A549 treated with AZD2906 at 1 μM for 4 hours (cell line): ENCODE data around the gene TARBP1. TPM values are rescaled to one million over a fixed set of nuclear protein-coding genes. Genes with fewer than 3 reads are reported as not detected.

Source experiments
- total RNA-seq: library from RNA; stranded (reverse); fragments of 200-300 nt; extraction: Qiagen RNA extraction; gene quantifications from 5 replicates; pipeline ENCODE4 v1.2.3, GENCODE V29; 2022

Gene TARBP1, protein sequence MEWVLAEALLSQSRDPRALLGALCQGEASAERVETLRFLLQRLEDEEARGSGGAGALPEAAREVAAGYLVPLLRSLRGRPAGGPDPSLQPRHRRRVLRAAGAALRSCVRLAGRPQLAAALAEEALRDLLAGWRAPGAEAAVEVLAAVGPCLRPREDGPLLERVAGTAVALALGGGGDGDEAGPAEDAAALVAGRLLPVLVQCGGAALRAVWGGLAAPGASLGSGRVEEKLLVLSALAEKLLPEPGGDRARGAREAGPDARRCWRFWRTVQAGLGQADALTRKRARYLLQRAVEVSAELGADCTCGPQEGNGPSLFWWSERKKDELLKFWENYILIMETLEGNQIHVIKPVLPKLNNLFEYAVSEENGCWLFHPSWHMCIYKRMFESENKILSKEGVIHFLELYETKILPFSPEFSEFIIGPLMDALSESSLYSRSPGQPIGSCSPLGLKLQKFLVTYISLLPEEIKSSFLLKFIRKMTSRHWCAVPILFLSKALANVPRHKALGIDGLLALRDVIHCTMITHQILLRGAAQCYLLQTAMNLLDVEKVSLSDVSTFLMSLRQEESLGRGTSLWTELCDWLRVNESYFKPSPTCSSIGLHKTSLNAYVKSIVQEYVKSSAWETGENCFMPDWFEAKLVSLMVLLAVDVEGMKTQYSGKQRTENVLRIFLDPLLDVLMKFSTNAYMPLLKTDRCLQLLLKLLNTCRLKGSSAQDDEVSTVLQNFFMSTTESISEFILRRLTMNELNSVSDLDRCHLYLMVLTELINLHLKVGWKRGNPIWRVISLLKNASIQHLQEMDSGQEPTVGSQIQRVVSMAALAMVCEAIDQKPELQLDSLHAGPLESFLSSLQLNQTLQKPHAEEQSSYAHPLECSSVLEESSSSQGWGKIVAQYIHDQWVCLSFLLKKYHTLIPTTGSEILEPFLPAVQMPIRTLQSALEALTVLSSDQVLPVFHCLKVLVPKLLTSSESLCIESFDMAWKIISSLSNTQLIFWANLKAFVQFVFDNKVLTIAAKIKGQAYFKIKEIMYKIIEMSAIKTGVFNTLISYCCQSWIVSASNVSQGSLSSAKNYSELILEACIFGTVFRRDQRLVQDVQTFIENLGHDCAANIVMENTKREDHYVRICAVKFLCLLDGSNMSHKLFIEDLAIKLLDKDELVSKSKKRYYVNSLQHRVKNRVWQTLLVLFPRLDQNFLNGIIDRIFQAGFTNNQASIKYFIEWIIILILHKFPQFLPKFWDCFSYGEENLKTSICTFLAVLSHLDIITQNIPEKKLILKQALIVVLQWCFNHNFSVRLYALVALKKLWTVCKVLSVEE (N-terminal part only)
- total RNA-seq: 9.9 to 12.1 TPM (median 10.7 TPM) in 5 replicates

DNA sequence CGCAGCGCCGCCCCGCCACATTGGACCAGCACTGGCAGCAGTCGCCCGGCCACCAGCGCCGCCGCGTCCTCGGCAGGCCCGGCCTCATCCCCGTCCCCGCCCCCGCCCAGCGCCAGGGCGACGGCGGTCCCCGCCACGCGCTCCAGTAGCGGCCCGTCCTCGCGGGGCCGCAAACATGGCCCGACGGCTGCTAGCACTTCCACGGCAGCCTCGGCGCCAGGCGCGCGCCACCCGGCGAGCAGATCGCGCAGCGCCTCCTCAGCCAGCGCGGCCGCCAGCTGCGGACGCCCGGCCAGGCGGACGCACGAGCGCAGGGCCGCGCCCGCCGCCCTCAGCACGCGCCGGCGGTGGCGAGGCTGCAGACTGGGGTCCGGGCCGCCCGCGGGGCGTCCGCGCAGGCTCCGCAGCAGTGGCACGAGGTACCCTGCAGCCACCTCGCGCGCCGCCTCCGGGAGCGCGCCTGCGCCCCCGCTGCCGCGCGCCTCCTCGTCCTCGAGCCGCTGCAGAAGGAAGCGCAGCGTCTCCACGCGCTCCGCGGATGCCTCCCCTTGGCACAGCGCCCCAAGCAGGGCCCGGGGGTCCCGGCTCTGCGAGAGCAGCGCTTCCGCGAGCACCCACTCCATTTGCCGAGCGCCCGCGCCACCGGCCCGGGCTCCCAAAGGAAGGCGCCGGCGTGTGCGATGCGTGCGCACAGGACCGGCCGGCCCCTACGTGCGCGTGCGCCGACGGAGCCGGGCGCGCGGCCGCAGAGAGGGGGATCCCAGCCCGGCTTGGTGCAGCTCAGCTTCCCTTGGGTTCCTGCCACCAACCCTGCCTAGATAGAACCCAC, at the start of gene TARBP1:
Gene TARBP1 (minus strand): TSS at position 699 of the 829 bp plus-strand sequence. CDS start 76 bp downstream, at position 623.

DNA sequence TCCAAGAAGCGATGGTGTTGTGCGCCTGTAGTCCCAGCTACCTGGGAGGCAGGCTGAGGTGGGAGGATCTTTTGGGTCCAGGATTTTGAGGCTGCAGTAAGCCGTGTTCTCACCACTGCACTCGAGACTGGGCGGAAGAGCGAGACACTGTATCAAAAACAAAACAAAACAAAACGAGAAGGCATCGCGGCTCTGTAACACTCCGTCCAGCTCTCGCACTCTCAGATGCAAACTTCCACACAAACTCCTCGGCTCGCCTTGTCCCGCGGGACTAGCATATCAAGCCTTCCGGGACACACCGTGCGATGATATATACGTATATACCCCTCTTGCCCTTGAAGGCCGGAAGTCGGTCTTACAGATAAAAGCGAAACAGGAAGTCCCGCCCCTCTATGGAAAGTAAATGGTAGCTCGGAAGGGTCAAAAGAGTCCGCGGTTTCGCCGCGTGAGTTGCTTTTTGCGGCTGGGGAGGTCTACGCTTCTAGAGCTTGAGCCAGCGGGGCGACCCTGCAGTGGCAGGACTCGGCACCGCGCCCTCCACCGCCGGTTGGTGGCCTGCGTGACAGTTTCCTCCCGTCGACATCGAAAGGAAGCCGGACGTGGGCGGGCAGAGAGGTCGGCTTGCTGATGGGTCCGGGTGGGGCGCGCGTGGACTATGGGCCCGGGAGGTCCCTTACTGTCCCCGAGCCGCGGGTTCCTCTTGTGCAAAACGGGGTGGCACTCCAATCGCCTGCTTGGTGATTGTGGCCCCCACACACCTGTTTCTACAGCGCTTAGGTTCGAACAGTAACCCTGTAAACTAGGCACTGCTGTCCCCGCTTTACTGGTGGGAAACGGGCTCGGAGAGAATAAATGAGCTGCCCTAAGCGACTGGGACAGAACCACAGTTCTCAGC, 105.7 kb downstream of the TARBP1 start, which contains the start of gene COA6:
Gene COA6 (plus strand): TSS at position 393 of the 895 bp plus-strand sequence. CDS start 11 bp downstream, at position 404.

Other genes with a start within 250 kb of the TARBP1 start
- gene COA6, start 105.7 kb downstream of the TARBP1 start, total RNA-seq: 80.0 to 96.9 TPM (median 86.2 TPM) in 5 replicates
- gene IRF2BP2, start 131.0 kb upstream of the TARBP1 start, total RNA-seq: 65.1 to 89.3 TPM (median 80.2 TPM) in 5 replicates